ENCODE results near the gene RFX3.

Gene RFX3

DNA sequence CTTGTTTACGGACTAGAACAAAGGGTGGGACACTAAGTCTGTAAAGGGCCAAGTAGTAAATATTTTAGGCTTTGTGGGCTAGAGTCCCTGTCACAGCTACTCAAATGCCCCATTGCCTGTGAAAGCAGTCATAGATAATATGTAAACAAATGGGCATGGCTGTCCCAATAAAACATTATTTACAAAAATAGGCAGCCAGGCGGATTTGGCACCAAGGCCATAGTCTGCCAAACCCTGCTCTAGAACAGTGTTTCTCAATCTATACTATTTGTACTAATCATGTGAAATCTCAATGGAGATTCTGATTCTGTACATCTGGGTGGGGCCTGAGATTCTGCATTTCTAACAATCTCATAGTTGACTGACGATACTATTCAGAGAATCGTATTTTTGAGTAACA is 92.0 kb downstream of the RFX3 start:
- no peaks in the 10 kb centered on the region for H3K9me3 ChIP-seq (ENCODE audit: control insufficient read depth, insufficient read depth, low read length)
- no CpG with 5 or more reads among the region's 4 CpGs for WGBS (ENCODE audit: insufficient coverage, insufficient read length)

GRCh38 chr9:3433066-3433465 is 92.7 kb downstream of the RFX3 start:
- no peak overlapping the region for H3K4me3 ChIP-seq (ENCODE audit: low read length)
- H3K4me1 ChIP-seq (ENCODE audit: control insufficient read depth, insufficient read depth, low read length) = no peaks in the 10 kb centered on the region
- H3K36me3 ChIP-seq (ENCODE audit: control insufficient read depth, insufficient read depth, low read length) = no peaks in the 10 kb centered on the region
- no peaks in the 10 kb centered on the region for H3K27me3 ChIP-seq (ENCODE audit: control insufficient read depth, insufficient read depth, low read length)
- H3K9me3 ChIP-seq (ENCODE audit: control insufficient read depth, insufficient read depth, low read length) = no peaks in the 10 kb centered on the region
- WGBS (ENCODE audit: insufficient coverage, insufficient read length) = no CpG with 5 or more reads among the region's 4 CpGs
- H3K27ac ChIP-seq (ENCODE audit: low read length) = no peak overlapping the region
- DNase-seq (ENCODE audit: low read depth, low spot score) = no peak

More for the DNA sequence above, 92.0 kb downstream of the RFX3 start:
- H3K4me1 ChIP-seq (ENCODE audit: control insufficient read depth, insufficient read depth, low read length) = no peaks in the 10 kb centered on the region
- no peaks in the 10 kb centered on the region for H3K27me3 ChIP-seq (ENCODE audit: control insufficient read depth, insufficient read depth, low read length)
- H3K36me3 ChIP-seq (ENCODE audit: control insufficient read depth, insufficient read depth, low read length) = no peaks in the 10 kb centered on the region
- no peak overlapping the region for H3K4me3 ChIP-seq (ENCODE audit: low read length)
- no peak for DNase-seq (ENCODE audit: low read depth, low spot score)
- H3K27ac ChIP-seq (ENCODE audit: low read length) = no peak overlapping the region

DNA sequence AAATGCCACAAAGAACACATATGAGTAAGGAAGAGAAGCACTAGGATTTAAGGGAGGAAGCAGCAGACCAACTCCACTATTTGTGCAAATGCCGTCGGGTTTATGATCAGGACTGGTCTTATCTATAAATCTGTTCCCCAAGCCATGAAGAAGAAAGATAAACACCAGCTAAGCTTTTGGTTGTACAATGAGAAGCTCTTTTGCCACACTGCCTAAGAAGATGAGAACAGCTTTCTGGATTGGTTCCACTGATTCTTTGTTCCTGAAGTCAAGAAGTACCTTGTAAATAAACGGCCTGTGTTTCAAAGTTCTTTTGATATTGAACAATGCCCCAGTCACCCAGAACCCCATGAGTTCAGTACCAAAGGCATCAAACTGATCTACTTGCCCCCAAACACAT is 93.9 kb downstream of the RFX3 start:
- no peaks in the 10 kb centered on the region for H3K9me3 ChIP-seq (ENCODE audit: control insufficient read depth, insufficient read depth, low read length)
- no CpG with 5 or more reads among the region's 3 CpGs for WGBS (ENCODE audit: insufficient coverage, insufficient read length)
- no peak for DNase-seq (ENCODE audit: low read depth, low spot score)
- no peak overlapping the region for H3K27ac ChIP-seq (ENCODE audit: low read length)
- no peaks in the 10 kb centered on the region for H3K36me3 ChIP-seq (ENCODE audit: control insufficient read depth, insufficient read depth, low read length)
- no peak overlapping the region for H3K4me3 ChIP-seq (ENCODE audit: low read length)
- H3K27me3 ChIP-seq (ENCODE audit: control insufficient read depth, insufficient read depth, low read length) = no peaks in the 10 kb centered on the region
- no peaks in the 10 kb centered on the region for H3K4me1 ChIP-seq (ENCODE audit: control insufficient read depth, insufficient read depth, low read length)

GRCh38 chr9:3419893-3420292 is 105.9 kb downstream of the RFX3 start:
- Histone ChIP-seq H3K27me3 (ENCODE audit: control insufficient read depth, insufficient read depth, low read length) (no peaks in the 10 kb centered on the region), H3K9me3 (ENCODE audit: control insufficient read depth, insufficient read depth, low read length) (no peaks in the 10 kb centered on the region), H3K27ac (ENCODE audit: low read length) (no peak overlapping the region), H3K4me1 (ENCODE audit: control insufficient read depth, insufficient read depth, low read length) (no peaks in the 10 kb centered on the region), H3K36me3 (ENCODE audit: control insufficient read depth, insufficient read depth, low read length) (no peaks in the 10 kb centered on the region), H3K4me3 (ENCODE audit: low read length) (no peak overlapping the region)
- DNase-seq (ENCODE audit: low read depth, low spot score) = no peak
- WGBS (ENCODE audit: insufficient coverage, insufficient read length) = no CpG with 5 or more reads among the region's 11 CpGs

DNA sequence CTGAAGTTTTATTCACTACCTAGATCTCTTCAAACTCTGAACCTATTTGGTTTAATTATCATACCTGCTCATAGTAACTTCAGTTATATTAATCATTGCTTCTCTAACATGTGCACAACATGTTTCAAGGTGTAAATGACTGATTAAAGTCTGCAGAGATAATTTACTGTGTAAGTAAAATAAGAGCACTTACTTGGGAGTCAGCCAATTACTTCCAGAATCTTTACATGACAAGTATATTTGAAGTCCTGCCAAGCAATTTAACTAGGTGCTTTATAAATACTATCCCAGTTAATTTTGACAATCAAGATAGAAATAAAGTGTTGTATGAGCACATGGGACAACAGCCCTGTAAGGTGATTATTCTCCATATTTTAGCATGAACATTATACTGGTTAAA is 109.9 kb downstream of the RFX3 start:
- Histone ChIP-seq H3K4me1 (ENCODE audit: control insufficient read depth, insufficient read depth, low read length) (no peaks in the 10 kb centered on the region), H3K4me3 (ENCODE audit: low read length) (no peak overlapping the region), H3K27me3 (ENCODE audit: control insufficient read depth, insufficient read depth, low read length) (no peaks in the 10 kb centered on the region), H3K36me3 (ENCODE audit: control insufficient read depth, insufficient read depth, low read length) (no peaks in the 10 kb centered on the region), H3K27ac (ENCODE audit: low read length) (no peak overlapping the region), H3K9me3 (ENCODE audit: control insufficient read depth, insufficient read depth, low read length) (no peaks in the 10 kb centered on the region)
- no peak for DNase-seq (ENCODE audit: low read depth, low spot score)

GRCh38 chr9:3413984-3414383 is 111.8 kb downstream of the RFX3 start:
- H3K4me1 ChIP-seq (ENCODE audit: control insufficient read depth, insufficient read depth, low read length) = no peaks in the 10 kb centered on the region
- no peak overlapping the region for H3K27ac ChIP-seq (ENCODE audit: low read length)
- H3K4me3 ChIP-seq (ENCODE audit: low read length) = no peak overlapping the region
- no peaks in the 10 kb centered on the region for H3K36me3 ChIP-seq (ENCODE audit: control insufficient read depth, insufficient read depth, low read length)
- no peaks in the 10 kb centered on the region for H3K27me3 ChIP-seq (ENCODE audit: control insufficient read depth, insufficient read depth, low read length)
- H3K9me3 ChIP-seq (ENCODE audit: control insufficient read depth, insufficient read depth, low read length) = no peaks in the 10 kb centered on the region
- DNase-seq (ENCODE audit: low read depth, low spot score) = no peak

DNA sequence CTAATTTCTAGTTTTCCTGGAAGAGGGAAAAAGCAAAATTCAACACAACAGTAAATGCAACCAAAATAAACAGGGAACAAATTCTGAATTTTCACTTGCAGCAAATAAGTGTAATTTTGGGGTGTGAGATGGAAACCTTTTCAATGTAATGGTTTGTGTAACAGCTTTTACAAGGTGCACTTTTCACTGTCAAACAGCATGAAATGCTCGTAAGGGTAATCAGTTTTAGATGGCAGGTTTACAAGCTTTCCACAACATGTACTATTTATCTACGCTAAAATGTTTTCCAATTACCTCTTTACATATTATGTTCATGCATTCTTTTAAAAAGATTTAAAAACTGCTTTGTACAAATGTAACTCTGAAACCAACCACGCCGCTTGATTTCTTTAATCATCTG is 115.3 kb downstream of the RFX3 start:
- no peaks in the 10 kb centered on the region for H3K27me3 ChIP-seq (ENCODE audit: control insufficient read depth, insufficient read depth, low read length)
- H3K9me3 ChIP-seq (ENCODE audit: control insufficient read depth, insufficient read depth, low read length) = no peaks in the 10 kb centered on the region
- no peak for DNase-seq (ENCODE audit: low read depth, low spot score)
- H3K4me1 ChIP-seq (ENCODE audit: control insufficient read depth, insufficient read depth, low read length) = no peaks in the 10 kb centered on the region
- no CpG with 5 or more reads among the region's 4 CpGs for WGBS (ENCODE audit: insufficient coverage, insufficient read length)
- H3K27ac ChIP-seq (ENCODE audit: low read length) = no peak overlapping the region
- H3K4me3 ChIP-seq (ENCODE audit: low read length) = no peak overlapping the region
- no peaks in the 10 kb centered on the region for H3K36me3 ChIP-seq (ENCODE audit: control insufficient read depth, insufficient read depth, low read length)

GRCh38 chr9:3409453-3409852 is 116.3 kb downstream of the RFX3 start:
- H3K4me3 ChIP-seq (ENCODE audit: low read length) = no peak overlapping the region
- DNase-seq (ENCODE audit: low read depth, low spot score) = no peak
- no peaks in the 10 kb centered on the region for H3K36me3 ChIP-seq (ENCODE audit: control insufficient read depth, insufficient read depth, low read length)
- no peak overlapping the region for H3K27ac ChIP-seq (ENCODE audit: low read length)
- no peaks in the 10 kb centered on the region for H3K4me1 ChIP-seq (ENCODE audit: control insufficient read depth, insufficient read depth, low read length)
- H3K9me3 ChIP-seq (ENCODE audit: control insufficient read depth, insufficient read depth, low read length) = no peaks in the 10 kb centered on the region
- no peaks in the 10 kb centered on the region for H3K27me3 ChIP-seq (ENCODE audit: control insufficient read depth, insufficient read depth, low read length)
- no CpG with 5 or more reads among the region's 1 CpG for WGBS (ENCODE audit: insufficient coverage, insufficient read length)

GRCh38 chr9:3403315-3403714 is 122.5 kb downstream of the RFX3 start:
- Histone ChIP-seq H3K4me1 (ENCODE audit: control insufficient read depth, insufficient read depth, low read length) (no peaks in the 10 kb centered on the region), H3K9me3 (ENCODE audit: control insufficient read depth, insufficient read depth, low read length) (no peaks in the 10 kb centered on the region)

DNA sequence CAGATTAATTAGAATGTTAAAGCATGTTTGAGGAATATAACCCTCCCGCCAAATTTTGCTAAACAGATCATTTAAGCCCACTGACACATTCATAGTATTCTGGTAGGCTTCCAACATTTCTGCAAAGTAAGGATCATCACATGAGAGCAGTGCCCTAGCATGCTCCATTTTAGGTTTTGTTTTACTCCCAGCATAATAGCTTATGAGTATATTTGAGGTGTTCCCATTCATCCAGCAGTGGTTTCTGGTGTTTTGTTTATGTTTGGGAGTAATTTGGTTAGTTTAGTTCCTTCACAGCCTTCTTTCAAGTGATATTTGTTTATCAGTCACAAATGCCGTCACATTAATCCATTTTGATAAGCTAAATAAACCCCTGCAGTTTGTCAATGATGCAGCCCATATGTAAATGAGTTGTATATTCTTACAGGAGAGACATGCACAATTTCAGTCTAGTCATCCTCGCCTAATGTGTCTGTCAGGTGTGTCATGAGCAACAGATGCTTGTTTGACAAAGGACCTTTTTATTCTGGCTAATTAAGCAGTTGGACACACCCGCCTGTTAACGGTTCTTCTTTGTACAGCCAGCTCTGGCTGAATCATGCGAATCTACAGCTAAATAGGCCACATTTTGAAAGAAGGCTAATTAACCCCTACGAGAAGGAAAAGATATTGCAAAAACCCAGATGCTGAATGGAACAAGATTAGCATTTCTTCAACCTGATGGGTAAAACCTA is 124.4 kb downstream of the RFX3 start:
- WGBS (ENCODE audit: insufficient coverage, insufficient read length) = no CpG with 5 or more reads among the region's 7 CpGs
- no peaks in the 10 kb centered on the region for H3K36me3 ChIP-seq (ENCODE audit: control insufficient read depth, insufficient read depth, low read length)
- no peak overlapping the region for H3K4me3 ChIP-seq (ENCODE audit: low read length)
- no peaks in the 10 kb centered on the region for H3K9me3 ChIP-seq (ENCODE audit: control insufficient read depth, insufficient read depth, low read length)
- H3K27me3 ChIP-seq (ENCODE audit: control insufficient read depth, insufficient read depth, low read length) = no peaks in the 10 kb centered on the region
- H3K4me1 ChIP-seq (ENCODE audit: control insufficient read depth, insufficient read depth, low read length) = no peaks in the 10 kb centered on the region
- DNase-seq (ENCODE audit: low read depth, low spot score) = no peak
- H3K27ac ChIP-seq (ENCODE audit: low read length) = no peak overlapping the region

More at GRCh38 chr9:3403315-3403714, 122.5 kb downstream of the RFX3 start:
- WGBS (ENCODE audit: insufficient coverage, insufficient read length) = no CpG with 5 or more reads among the region's 1 CpG
- DNase-seq (ENCODE audit: low read depth, low spot score) = no peak
- no peak overlapping the region for H3K27ac ChIP-seq (ENCODE audit: low read length)
- H3K36me3 ChIP-seq (ENCODE audit: control insufficient read depth, insufficient read depth, low read length) = no peaks in the 10 kb centered on the region
- no peaks in the 10 kb centered on the region for H3K27me3 ChIP-seq (ENCODE audit: control insufficient read depth, insufficient read depth, low read length)
- H3K4me3 ChIP-seq (ENCODE audit: low read length) = no peak overlapping the region

GRCh38 chr9:3398232-3398648 is 127.6 kb downstream of the RFX3 start:
- no peak overlapping the region for H3K27ac ChIP-seq (ENCODE audit: low read length)

More at GRCh38 chr9:3398232-3398648, 127.6 kb downstream of the RFX3 start:
- Histone ChIP-seq H3K4me1 (ENCODE audit: control insufficient read depth, insufficient read depth, low read length) (no peaks in the 10 kb centered on the region), H3K27me3 (ENCODE audit: control insufficient read depth, insufficient read depth, low read length) (no peaks in the 10 kb centered on the region), H3K9me3 (ENCODE audit: control insufficient read depth, insufficient read depth, low read length) (no peaks in the 10 kb centered on the region), H3K4me3 (ENCODE audit: low read length) (no peak overlapping the region), H3K36me3 (ENCODE audit: control insufficient read depth, insufficient read depth, low read length) (no peaks in the 10 kb centered on the region)
- DNase-seq (ENCODE audit: low read depth, low spot score) = no peak
- WGBS (ENCODE audit: insufficient coverage, insufficient read length) = no CpG with 5 or more reads among the region's 2 CpGs
